C1 segment of cervical spinal cord (tissue), 14 donors: ENCODE measurements around the gene MTM1.

Source experiments
- DNase-seq, 14 donors: peaks; one replicate each; lab custom pipeline; 2025; lab: John Stamatoyannopoulos, UW

MTM1 gene

GRCh38 chrX:150602743-150603142 is 34.3 kb downstream of the MTM1 start:
- DNase-seq: no peak

GRCh38 chrX:150605603-150606002 is 37.2 kb downstream of the MTM1 start:
- DNase-seq: no peak

- DNase-seq: no peak
These were observed 38.8 kb downstream of the MTM1 start for GRCh38 chrX:150607201-150607600.

- DNase-seq: no peak
These were observed 41.6 kb downstream of the MTM1 start for GRCh38 chrX:150610043-150610442.

GRCh38 chrX:150610446-150610845 is 42.0 kb downstream of the MTM1 start:
- no peak for DNase-seq

- no peak for DNase-seq
These were observed 46.9 kb downstream of the MTM1 start for GRCh38 chrX:150615356-150615755.

- DNase-seq: no peak
These were observed 47.9 kb downstream of the MTM1 start for GRCh38 chrX:150616179-150616862.

GRCh38 chrX:150616863-150617198 is 48.4 kb downstream of the MTM1 start:
- DNase-seq: no peak

- no peak for DNase-seq
These were observed 53.2 kb downstream of the MTM1 start for GRCh38 chrX:150621652-150622051.

- no peak for DNase-seq
These were observed 55.2 kb downstream of the MTM1 start for GRCh38 chrX:150623583-150623982.

- no peak for DNase-seq
These were observed 56.7 kb downstream of the MTM1 start for GRCh38 chrX:150625097-150625496.

- no peak for DNase-seq
These were observed 57.5 kb downstream of the MTM1 start for GRCh38 chrX:150625875-150626274.

GRCh38 chrX:150627957-150628356 is 59.5 kb downstream of the MTM1 start:
- no peak for DNase-seq

GRCh38 chrX:150635952-150636351 is 67.5 kb downstream of the MTM1 start:
- no peak for DNase-seq

- no peak for DNase-seq
These were observed 74.0 kb downstream of the MTM1 start for GRCh38 chrX:150642423-150642822.

- no peak for DNase-seq
These were observed 74.8 kb downstream of the MTM1 start for GRCh38 chrX:150643271-150643670.

GRCh38 chrX:150643958-150644357 is 75.5 kb downstream of the MTM1 start:
- no peak for DNase-seq

- DNase-seq: no peak
These were observed 76.0 kb downstream of the MTM1 start for GRCh38 chrX:150644422-150644821.

GRCh38 chrX:150647331-150647730 is 78.9 kb downstream of the MTM1 start:
- no peak for DNase-seq

- no peak for DNase-seq
These were observed 80.0 kb downstream of the MTM1 start for GRCh38 chrX:150648296-150648940.

- DNase-seq: no peak
These were observed 80.9 kb downstream of the MTM1 start for GRCh38 chrX:150649096-150649870.

GRCh38 chrX:150651906-150652305 is 83.5 kb downstream of the MTM1 start:
- DNase-seq: no peak

- no peak for DNase-seq
These were observed 87.4 kb downstream of the MTM1 start for GRCh38 chrX:150655788-150656187.
